Medulla oblongata (tissue), 1 donor: ENCODE measurements around the gene PDSS2.
"Not testable (repeated sequence)": the region's sequence is repeated elsewhere in the genome, so short reads cannot be mapped to it uniquely, and the experiment has no call there.

Source experiments
- DNase-seq: peaks from one replicate; pipeline ENCODE4 v3.0.0-alpha.2; 2015; ENCODE audit errors: extremely low spot score

PDSS2 gene

DNA sequence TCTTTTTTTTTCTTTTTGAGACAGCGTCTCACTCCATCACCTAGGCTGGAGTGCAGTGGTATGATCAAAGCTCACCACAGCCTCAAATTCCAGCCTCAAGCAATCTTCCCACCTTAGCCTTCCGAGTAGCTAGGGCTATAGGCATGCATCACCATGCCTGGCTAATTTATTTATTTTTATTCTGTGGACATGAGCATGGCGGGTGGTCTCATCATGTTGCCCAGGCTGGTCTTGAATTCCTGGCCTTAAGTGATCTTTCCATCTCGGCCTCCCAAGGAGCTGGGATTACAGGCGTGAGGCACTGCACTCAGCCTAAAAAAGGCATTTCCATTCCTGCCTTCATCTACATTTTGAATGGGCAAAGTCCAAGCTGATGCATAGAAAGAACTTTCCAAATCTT, 287.9 kb downstream of the PDSS2 start:
- no peak for DNase-seq

DNA sequence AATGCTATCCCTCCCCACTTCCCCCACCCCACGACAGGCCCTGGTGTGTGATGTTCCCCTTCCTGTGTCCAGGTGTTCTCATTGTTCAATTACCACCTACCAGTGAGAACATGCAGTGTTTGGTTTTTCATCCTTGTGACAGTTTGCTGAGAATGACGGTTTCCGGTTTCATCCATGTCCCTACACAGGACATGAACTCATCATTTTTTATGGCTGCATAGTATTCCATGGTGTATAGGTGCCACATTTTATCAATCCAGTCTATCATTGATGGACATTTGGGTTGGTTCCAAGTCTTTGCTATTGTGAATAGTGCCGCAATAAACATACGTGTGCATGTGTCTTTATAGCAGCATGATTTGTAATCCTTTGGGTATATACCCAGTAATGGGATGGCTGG, 295.1 kb downstream of the PDSS2 start:
- DNase-seq = not testable (repeated sequence)

GRCh38 chr6:107161521-107161920, 297.8 kb downstream of the PDSS2 start:
- no peak for DNase-seq

- no peak for DNase-seq
Measured at GRCh38 chr6:107156617-107157016, 302.7 kb downstream of the PDSS2 start.

DNA sequence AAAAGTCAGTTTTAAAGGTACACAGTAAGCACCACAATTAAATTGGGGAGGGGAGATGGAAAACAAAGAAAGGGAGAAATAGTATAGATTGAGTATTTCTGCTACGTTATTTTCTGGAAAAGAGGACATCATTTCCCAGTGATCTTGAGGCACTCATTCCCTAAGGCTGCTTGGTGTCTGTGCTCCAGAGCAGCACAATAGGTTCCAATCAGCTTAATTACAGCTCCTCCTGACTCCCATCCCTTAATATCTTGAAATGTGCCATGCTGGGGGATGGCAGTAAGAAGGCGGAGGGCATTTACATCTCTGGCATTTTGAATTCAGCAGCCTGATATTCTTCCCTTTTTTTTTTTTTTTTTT, 304.6 kb downstream of the PDSS2 start:
- no peak for DNase-seq

DNA sequence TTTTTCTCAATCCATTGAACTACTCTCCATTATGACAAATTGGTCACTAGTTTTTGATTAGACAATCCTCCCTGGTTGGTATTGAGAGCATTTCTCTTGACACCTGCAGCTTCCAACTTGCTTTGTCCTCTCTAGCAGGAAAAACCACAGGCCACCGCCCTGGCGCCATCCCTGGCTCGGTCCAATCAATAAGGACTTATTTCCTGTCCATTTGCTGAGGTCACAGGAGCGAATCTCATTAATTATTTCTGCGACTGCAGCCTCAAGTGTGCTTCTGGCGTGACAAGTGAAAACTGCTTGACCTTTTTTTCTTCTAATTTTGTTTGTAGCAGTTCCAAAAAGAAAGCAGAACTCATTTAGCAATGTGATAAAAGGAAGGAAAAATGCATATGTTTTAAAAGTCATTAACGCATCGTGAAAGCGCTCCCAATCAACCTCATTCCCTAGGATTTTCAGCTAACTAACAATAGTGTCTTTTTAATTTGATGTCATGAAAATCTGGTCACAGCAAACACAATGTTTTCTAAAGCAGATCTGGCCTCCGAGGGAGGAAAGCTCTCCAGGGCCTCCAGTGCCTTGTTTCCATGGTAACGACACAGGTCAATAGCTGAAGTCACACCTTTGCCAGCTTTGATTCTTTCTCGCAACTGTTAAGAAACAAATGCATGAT, 305.1 kb downstream of the PDSS2 start:
- no peak for DNase-seq

DNA sequence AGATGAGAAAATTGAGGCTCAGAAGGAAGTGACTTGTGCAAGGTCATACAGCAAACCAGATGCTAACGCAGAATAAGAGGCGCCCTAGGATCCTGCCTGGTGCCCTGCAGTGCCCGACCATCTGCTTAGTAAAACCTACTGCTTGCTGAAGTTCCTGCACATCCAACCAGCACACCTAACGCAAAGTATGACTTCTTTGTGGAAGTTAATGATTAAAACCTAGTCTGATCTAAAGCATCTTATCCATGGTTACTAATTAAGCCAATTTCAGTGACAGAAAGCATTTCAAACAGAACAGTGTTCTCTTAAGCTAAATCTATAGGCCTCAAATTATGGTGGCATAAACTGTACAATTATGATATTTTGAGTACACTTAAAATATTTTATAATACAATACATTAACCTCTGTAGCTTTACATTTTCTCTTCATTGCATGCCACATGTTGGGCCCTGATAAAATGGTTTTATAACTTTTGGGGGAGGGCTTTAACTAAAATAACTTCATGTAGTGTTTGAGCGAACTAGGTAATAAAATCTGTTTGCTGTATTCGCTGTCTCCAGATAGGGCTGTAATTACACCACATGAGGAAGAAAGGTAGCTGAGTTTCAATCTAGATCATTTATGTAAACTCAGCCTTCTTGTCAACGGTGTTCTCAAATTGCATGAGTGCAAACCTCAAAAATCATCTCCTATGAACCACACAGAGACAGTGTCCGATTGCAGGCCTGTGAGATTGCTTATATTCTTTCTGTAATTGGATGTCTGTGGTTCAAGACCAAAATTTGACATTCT, 306.5 kb downstream of the PDSS2 start:
- DNase-seq = no peak

- DNase-seq = no peak
Measured at GRCh38 chr6:107144666-107145065, 314.7 kb downstream of the PDSS2 start.

DNA sequence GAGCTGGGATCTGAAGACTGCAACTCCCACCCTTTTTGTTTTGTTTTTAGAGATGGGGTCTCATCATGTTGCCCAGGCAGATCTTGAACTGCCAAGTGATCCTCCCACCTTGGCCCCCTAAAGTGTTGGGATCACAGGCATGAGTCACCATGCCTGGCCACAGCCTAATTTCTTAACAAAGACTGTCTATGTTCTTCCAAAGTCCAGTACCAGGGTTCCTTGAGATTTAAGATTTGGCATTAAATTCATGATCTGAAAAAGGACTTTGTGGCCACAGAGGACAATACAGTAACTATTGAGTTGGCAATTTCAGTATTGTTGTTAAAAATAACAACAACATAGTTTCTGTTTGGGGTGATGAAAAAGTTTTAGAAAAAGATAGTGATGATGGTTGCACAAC, 315.4 kb downstream of the PDSS2 start:
- no peak for DNase-seq

DNA sequence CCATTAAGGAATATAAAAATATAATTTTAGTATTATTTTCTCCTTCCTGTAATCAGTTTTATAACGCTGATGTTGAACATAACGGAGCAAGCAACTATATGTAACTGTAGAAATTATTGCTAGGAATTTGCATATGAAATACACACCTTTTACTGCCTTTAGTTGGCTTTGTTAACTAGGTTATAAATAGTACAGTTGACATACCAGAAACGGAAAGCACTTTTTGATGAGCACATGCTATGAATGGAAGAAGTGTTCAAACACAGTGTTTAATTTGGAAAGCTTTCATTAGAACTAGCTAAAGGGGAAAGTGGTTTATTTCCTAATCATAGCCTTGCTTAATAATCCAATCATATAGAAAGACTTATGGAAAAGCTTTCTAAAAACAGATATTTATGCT, 318.8 kb downstream of the PDSS2 start:
- DNase-seq = no peak

GRCh38 chr6:107136324-107136723, 323.0 kb downstream of the PDSS2 start:
- not testable (repeated sequence) for DNase-seq

DNA sequence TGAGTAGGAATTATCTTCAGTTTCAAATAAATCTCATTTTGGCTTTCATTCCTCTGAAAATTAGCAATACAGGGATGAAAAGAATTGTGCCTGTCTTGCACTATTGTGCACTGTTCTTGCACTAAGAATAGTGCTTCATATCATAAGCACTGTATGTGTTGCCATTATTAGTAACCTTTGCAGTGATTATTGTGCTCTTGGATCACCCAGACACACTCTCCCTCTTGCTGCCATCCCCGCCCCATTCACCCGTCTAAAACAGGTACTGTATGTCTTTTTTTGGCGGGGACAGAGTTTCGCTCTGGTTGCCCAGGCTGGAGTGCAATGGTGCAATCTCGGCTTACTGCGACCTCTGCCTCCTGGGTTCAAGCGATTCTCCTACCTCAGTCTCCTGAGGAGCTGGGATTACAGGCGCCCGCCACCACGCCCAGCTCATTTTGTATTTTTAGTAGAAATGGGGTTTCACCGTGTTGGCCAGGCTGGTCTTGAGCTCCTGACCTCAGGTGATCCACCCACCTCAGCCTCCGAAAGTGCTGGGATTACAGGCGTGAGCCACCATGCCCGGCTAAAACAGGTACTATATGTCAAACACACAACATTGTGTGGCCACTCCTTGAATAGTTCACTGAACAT, 324.2 kb downstream of the PDSS2 start:
- not testable (repeated sequence) for DNase-seq

GRCh38 chr6:107132330-107132954, 326.9 kb downstream of the PDSS2 start:
- no peak for DNase-seq

- no peak for DNase-seq
Measured at GRCh38 chr6:107129370-107129925, 329.9 kb downstream of the PDSS2 start.

DNA sequence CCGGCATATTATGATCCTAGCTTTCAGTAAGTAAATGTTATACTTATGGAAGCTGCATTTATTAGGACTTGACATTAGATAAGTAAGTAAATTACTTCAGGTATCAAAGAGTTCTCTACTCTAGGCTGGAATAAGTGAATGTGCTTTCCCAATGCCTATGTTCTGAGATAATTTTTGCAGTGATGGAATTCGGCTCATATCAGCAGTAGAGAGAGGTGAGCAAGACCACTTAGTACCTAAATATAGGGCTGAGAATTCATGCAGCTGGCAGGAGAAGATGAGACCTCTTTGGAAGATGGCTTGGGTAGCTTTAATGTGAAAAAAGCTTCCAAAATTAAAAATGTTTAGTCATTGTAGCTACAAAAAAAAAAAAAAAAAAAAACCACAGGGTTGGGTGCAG, 330.8 kb downstream of the PDSS2 start:
- DNase-seq = no peak

DNA sequence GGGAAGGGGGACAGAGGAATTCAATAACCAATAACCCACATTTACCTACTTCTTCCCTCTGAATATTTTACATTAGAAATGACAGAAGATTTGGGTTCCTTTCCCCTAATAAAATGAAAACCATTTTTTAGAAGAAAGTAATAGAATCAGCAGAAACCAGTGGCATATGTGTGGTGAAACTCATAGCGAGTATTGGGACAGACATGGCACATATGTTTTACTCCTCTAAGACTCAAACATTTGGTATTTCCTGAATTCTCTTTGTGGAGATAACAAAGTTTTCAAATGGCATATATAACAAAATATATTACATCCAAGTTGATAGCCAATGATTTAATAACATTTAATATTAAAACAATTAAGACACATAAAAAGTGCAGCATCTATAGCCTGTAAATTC, 331.2 kb downstream of the PDSS2 start:
- DNase-seq = no peak

- DNase-seq = no peak
Measured at GRCh38 chr6:107125771-107126170, 333.6 kb downstream of the PDSS2 start.

DNA sequence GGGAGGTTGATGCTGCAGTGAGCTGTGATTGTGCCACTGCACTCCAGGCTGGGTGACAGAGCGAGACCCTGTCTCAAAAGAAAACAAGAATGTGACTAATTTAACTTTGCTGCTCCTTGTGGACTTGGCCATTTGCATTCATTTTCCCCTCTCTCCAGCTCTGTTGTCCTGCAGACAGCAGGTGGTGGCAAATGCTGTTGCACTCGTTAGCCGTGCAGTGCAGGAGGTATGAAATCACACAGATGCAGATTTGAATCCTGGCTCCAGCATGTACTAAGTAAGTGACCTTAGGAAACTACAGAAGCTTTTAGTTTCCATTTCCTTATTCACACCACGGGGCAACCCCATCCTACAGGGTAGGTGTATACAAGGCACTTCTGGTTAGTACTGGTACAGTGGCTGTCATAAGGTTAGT, 334.4 kb downstream of the PDSS2 start:
- peak; percentile 1 for DNase-seq

GRCh38 chr6:107123501-107123900, 335.9 kb downstream of the PDSS2 start:
- no peak for DNase-seq

- no peak for DNase-seq
Measured at GRCh38 chr6:107122748-107123147, 336.6 kb downstream of the PDSS2 start.

DNA sequence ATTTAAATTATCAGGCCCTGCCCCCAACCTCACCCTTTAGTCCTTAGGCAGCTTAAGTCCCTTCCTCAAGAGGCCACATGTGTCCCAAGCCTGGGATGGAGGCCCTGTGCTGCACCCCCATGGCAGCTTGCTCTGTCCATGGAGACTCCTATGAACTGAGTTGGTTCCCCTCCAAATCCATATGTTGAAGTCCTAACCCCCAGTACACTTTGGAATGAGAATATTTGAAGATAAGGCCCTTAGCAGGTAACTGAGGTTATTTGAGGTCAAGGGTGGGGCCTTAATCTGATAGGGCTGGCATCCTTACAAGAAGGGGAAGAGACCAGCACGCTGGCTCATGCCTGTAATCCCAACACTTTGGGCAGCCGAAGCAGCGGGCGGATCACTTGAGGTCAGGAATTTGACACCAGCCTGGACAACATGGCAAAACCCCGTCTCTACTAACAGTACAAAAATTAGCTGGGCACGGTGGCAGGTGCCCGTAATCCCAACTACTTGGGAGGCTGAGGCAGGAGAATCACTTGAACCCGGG, 337.3 kb downstream of the PDSS2 start:
- DNase-seq = no peak

GRCh38 chr6:107121266-107121665, 338.1 kb downstream of the PDSS2 start:
- DNase-seq = no peak
